ENCODE measurements around the gene PCDHGC3. TPM values are rescaled to one million over a fixed set of nuclear protein-coding genes. Genes with fewer than 3 reads are reported as not detected.

The PCDHGC3 gene
- total and polyA plus RNA-seq, 7 donors: 5.1 to 47.8 (median 31.4) TPM

DNA sequence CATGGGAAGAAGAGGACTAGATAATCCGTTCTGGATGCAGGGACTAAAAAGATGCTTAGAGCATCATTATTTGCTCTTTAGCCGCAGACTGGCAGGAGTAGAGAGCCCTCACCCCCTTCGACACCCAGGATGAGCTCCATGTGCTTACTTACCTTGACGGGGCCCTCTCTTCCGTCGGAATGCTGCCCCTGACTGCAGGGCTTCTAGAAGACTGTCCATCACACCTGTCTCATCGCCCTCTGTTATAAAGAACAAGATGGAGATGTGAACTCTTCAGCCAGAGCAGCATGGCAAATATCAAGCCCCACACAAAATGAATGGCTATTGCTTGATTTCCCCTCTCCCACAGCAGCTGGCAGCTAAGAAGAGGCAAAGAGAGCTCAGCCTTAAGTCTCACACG lies 48.2 kb downstream of the PCDHGC3 start:
- H3K36me3 ChIP-seq: peaks cover 0 to 19% (median 0%) of the 10 kb centered on the region in 4 donors
- H3K4me1 ChIP-seq: peaks cover 0 to 54% (median 31%) of the 10 kb centered on the region in 4 donors

DNA sequence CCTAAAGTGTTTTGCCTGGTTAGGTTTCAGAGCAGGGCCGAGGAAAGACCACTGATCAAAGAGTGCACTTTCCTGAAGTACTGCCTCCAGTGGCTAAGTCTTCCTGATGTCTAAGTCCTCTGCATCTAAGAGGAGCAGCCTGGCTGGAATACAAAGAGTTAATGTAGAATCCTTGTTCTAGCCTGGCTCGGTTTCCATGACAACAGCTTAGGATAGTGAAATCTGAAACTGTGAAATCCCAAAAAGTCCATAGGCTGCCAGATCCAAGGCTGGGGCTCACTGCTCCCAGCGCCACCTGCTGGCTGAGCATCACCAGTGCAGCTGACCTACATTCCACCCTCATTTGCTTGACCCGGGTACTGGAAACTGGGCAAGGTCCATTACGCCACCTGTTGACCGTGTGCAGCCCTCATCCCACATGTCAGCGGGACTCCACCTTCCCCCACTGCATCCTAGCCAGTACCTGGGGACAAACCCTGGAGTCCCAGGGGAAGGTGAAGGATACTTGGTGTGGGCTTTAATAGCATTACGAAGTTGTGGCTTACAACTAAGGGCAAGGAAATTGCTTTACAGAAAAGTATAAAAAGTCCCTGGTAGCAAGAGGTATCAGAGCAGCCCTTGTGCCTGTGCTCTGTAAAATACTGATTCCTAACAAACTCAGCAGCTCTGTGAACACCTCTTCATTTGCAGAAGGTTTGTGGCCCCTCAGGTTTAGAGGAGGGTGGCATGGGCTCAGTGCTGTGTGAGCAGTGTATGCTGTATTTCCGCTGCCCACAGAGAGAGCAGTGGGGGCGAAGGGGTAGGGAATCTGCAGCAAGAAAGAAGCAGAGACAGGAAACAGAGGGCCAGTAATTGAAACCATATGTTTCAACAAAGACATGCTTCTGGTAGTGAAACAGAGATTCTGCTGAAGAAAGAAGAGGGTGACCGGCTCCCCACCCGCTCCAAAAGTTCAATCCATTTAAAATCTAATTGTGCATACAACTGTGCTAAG lies 49.1 kb downstream of the PCDHGC3 start:
- WGBS, 2 donors: 29 to 41% methylated on average over 12 of the region's 12 CpGs
- Histone ChIP-seq H3K4me3 (no peak overlapping the region), H3K9me3 (no peaks in the 10 kb centered on the region), H3K27ac (peak overlapping the region; percentile 63 to 73 (median 68)), H3K4me1 (peaks cover 0 to 62% (median 39%) of the 10 kb centered on the region in 4 donors), H3K27me3 (no peaks in the 10 kb centered on the region), H3K36me3 (peaks cover 0 to 25% (median 0%) of the 10 kb centered on the region in 4 donors)
- peak; percentile 96 for DNase-seq
- intact Hi-C loops (cut with DNase I): loop anchor here (1.0 to 5.0 kb wide), 4 partner anchors 16 to 118 kb away; partner anchors contain the start of gene PCDHGB6
- TF ChIP-seq, protein P1, sequence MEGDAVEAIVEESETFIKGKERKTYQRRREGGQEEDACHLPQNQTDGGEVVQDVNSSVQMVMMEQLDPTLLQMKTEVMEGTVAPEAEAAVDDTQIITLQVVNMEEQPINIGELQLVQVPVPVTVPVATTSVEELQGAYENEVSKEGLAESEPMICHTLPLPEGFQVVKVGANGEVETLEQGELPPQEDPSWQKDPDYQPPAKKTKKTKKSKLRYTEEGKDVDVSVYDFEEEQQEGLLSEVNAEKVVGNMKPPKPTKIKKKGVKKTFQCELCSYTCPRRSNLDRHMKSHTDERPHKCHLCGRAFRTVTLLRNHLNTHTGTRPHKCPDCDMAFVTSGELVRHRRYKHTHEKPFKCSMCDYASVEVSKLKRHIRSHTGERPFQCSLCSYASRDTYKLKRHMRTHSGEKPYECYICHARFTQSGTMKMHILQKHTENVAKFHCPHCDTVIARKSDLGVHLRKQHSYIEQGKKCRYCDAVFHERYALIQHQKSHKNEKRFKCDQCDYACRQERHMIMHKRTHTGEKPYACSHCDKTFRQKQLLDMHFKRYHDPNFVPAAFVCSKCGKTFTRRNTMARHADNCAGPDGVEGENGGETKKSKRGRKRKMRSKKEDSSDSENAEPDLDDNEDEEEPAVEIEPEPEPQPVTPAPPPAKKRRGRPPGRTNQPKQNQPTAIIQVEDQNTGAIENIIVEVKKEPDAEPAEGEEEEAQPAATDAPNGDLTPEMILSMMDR (IDR thresholded peaks at IDR 0.05): peak; percentile 99 to 100 (median 100)
- TF ChIP-seq EP300 (IDR thresholded peaks at IDR 0.05): peak in 1 of 4 donors; percentile 54
- no peak for TF ChIP-seq POLR2A (IDR thresholded peaks at IDR 0.05)
- peak; percentile 52 to 78 (median 76) for TF ChIP-seq POLR2AphosphoS5 (IDR thresholded peaks at IDR 0.05)

More for the DNA sequence above, 48.2 kb downstream of the PCDHGC3 start:
- Histone ChIP-seq H3K27me3 (no peaks in the 10 kb centered on the region), H3K4me3 (no peak overlapping the region), H3K9me3 (no peaks in the 10 kb centered on the region), H3K27ac (peak overlapping the region; percentile 63 to 73 (median 68))
- TF ChIP-seq POLR2AphosphoS5 (IDR thresholded peaks at IDR 0.05) (no peak), POLR2A (IDR thresholded peaks at IDR 0.05) (no peak), EP300 (IDR thresholded peaks at IDR 0.05) (no peak)
- TF ChIP-seq, protein P1 (IDR thresholded peaks at IDR 0.05): no peak
- WGBS, 2 donors: 92 to 95% methylated on average over 8 of the region's 8 CpGs
- intact Hi-C loops (cut with DNase I): loop anchor here (1.0 to 2.0 kb wide), 3 partner anchors 15 to 48 kb away; no protein-coding TSS in a partner anchor
- no peak for DNase-seq

DNA sequence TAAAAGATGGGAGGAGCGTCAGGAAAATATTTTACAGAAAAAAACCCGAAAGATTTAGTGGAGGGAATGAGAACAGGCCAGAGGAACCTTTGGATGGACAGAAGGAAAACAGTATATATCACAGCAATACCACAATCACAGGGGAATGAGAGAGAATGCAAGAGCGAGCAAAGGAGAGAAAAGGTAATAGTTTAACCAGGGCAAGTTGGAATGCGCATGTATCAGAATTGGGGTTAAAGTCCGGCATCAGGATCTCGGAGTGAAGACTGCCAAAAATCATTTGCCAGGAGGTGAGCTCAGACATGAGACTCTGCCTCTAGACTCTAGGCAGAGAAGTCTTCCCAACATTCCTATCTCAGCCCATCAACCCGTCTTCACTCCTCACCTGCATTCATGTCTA lies 49.9 kb downstream of the PCDHGC3 start:
- Histone ChIP-seq H3K27me3 (no peaks in the 10 kb centered on the region), H3K4me1 (peaks cover 0 to 65% (median 37%) of the 10 kb centered on the region in 4 donors), H3K9me3 (no peaks in the 10 kb centered on the region), H3K27ac (peak overlapping the region; percentile 63 to 73 (median 68)), H3K36me3 (peaks cover 0 to 25% (median 0%) of the 10 kb centered on the region in 4 donors), H3K4me3 (no peak overlapping the region)
- WGBS, 2 donors: 26 to 63% methylated on average over 7 of the region's 7 CpGs
- intact Hi-C loops (cut with DNase I): loop anchor here (2.0 to 5.0 kb wide), 3 partner anchors 17 to 118 kb away; partner anchors contain the start of gene PCDHGB6
- TF ChIP-seq EP300 (IDR thresholded peaks at IDR 0.05): no peak
- TF ChIP-seq, protein P1 (IDR thresholded peaks at IDR 0.05): no peak
- DNase-seq: no peak

DNA sequence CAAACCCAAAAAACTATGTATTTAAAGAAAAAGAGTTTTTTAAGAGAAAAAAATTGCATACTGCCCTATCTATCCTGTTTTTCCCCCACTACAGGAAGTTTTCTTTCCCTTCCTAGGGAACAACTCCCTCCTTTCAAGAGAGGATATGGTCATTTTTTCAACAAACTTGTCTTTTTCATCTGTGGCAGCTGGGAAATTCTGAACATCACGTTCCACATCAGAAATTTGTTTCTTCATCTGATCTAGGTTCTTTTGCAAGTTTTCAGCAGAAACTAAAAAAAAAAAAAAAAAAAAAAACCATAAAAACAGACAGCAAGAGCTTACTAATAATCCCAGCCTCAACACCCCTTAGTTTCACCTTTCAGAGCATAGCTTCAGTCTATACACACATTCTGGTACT lies 51.7 kb downstream of the PCDHGC3 start:
- no peak for TF ChIP-seq EP300 (IDR thresholded peaks at IDR 0.05)
- TF ChIP-seq POLR2AphosphoS5 (IDR thresholded peaks at IDR 0.05): peak in 1 of 4 donors; percentile 34
- TF ChIP-seq POLR2A (IDR thresholded peaks at IDR 0.05): no peak
- TF ChIP-seq, protein P1 (IDR thresholded peaks at IDR 0.05): no peak
- intact Hi-C loops (cut with DNase I): loop anchor here (5.0 kb wide), 1 partner anchor 120 kb away; the partner anchor contains the start of gene PCDHGB6
- no peak for DNase-seq
- Histone ChIP-seq H3K27me3 (no peaks in the 10 kb centered on the region), H3K4me3 (no peak overlapping the region), H3K4me1 (peaks cover 0 to 49% (median 29%) of the 10 kb centered on the region in 4 donors), H3K36me3 (peaks cover 0 to 30% (median 0%) of the 10 kb centered on the region in 4 donors), H3K27ac (peak overlapping the region; percentile 60 to 84 (median 66)), H3K9me3 (no peaks in the 10 kb centered on the region)
- WGBS, 2 donors: 72 to 80% methylated on average over 1 of the region's 1 CpG

Other genes with a start within 250 kb of the PCDHGC3 start
- 1 to 10 TPM; 2.9 to 7.3 (median 5.4) TPM for gene PCDHB15, start 230.6 kb upstream of the PCDHGC3 start, total RNA-seq
- under 1 TPM in 2 of 3 donors, not detected in 1; 0.23 to 0.93 TPM for gene PCDHB15, start 230.6 kb upstream of the PCDHGC3 start, polyA plus RNA-seq
- gene SLC25A2, start 171.9 kb upstream of the PCDHGC3 start, total RNA-seq: under 1 TPM in 2 of 4 donors, not detected in 2; 0.81 to 0.82 TPM
- under 1 TPM in 1 of 3 donors, not detected in 2; 0.35 TPM for gene SLC25A2, start 171.9 kb upstream of the PCDHGC3 start, polyA plus RNA-seq
- 10 to 100 TPM; 44.9 to 62.2 (median 48.1) TPM for gene TAF7, start 155.2 kb upstream of the PCDHGC3 start, total RNA-seq
- 10 to 100 TPM; 60.1 to 68.0 (median 62.7) TPM for gene TAF7, start 155.2 kb upstream of the PCDHGC3 start, polyA plus RNA-seq
- gene PCDHGA1, start 145.5 kb upstream of the PCDHGC3 start, total RNA-seq: 1 to 10 TPM in 3 of 4 donors, under 1 TPM in 1; 0.71 to 1.4 (median 1.1) TPM
- under 1 TPM in 1 of 3 donors, not detected in 2; 0.26 TPM for gene PCDHGA1, start 145.5 kb upstream of the PCDHGC3 start, polyA plus RNA-seq
- gene PCDHGA2, start 137.2 kb upstream of the PCDHGC3 start, total RNA-seq: 1 to 10 TPM; 2.8 to 4.9 (median 3.8) TPM
- under 1 TPM in 1 of 3 donors, not detected in 2; 0.47 TPM for gene PCDHGA2, start 137.2 kb upstream of the PCDHGC3 start, polyA plus RNA-seq
- gene PCDHGA3, start 132.1 kb upstream of the PCDHGC3 start, total RNA-seq: 1 to 10 TPM; 1.5 to 4.4 (median 3.1) TPM
- gene PCDHGA3, start 132.1 kb upstream of the PCDHGC3 start, polyA plus RNA-seq: under 1 TPM in 2 of 3 donors, not detected in 1; 0.19 to 0.60 TPM
- gene PCDHGB1, start 125.9 kb upstream of the PCDHGC3 start, total RNA-seq: 1 to 10 TPM; 2.5 to 8.4 (median 4.1) TPM
- under 1 TPM in 1 of 3 donors, not detected in 2; 0.26 TPM for gene PCDHGB1, start 125.9 kb upstream of the PCDHGC3 start, polyA plus RNA-seq
- gene PCDHGA4, start 120.9 kb upstream of the PCDHGC3 start, total RNA-seq: 10 to 100 TPM in 1 of 4 donors, 1 to 10 TPM in 3; 5.0 to 11.3 (median 6.7) TPM
- gene PCDHGA4, start 120.9 kb upstream of the PCDHGC3 start, polyA plus RNA-seq: under 1 TPM in 1 of 3 donors, not detected in 2; 0.47 TPM
- 10 to 100 TPM in 2 of 4 donors, 1 to 10 TPM in 2; 4.3 to 12.9 (median 8.0) TPM for gene PCDHGB2, start 116.0 kb upstream of the PCDHGC3 start, total RNA-seq
- under 1 TPM in 1 of 3 donors, not detected in 2; 0.51 TPM for gene PCDHGB2, start 116.0 kb upstream of the PCDHGC3 start, polyA plus RNA-seq
- 1 to 10 TPM; 5.3 to 8.3 (median 7.2) TPM for gene PCDHGA5, start 111.8 kb upstream of the PCDHGC3 start, total RNA-seq
- under 1 TPM in 1 of 3 donors, not detected in 2; 0.57 TPM for gene PCDHGA5, start 111.8 kb upstream of the PCDHGC3 start, polyA plus RNA-seq
- 10 to 100 TPM in 1 of 4 donors, 1 to 10 TPM in 3; 6.1 to 16.1 (median 7.7) TPM for gene PCDHGB3, start 105.7 kb upstream of the PCDHGC3 start, total RNA-seq
- under 1 TPM in 2 of 3 donors, not detected in 1; under 0.01 to 0.41 TPM for gene PCDHGB3, start 105.7 kb upstream of the PCDHGC3 start, polyA plus RNA-seq
- gene PCDHGA6, start 102.1 kb upstream of the PCDHGC3 start, total RNA-seq: 10 to 100 TPM in 2 of 4 donors, 1 to 10 TPM in 2; 5.4 to 13.6 (median 8.4) TPM
- under 1 TPM in 1 of 3 donors, not detected in 2; 0.85 TPM for gene PCDHGA6, start 102.1 kb upstream of the PCDHGC3 start, polyA plus RNA-seq
- 10 to 100 TPM in 3 of 4 donors, 1 to 10 TPM in 1; 8.2 to 15.2 (median 10.9) TPM for gene PCDHGA7, start 93.2 kb upstream of the PCDHGC3 start, total RNA-seq
- under 1 TPM in 1 of 3 donors, not detected in 2; 0.42 TPM for gene PCDHGA7, start 93.2 kb upstream of the PCDHGC3 start, polyA plus RNA-seq
- gene PCDHGB4, start 88.3 kb upstream of the PCDHGC3 start, total RNA-seq: 1 to 10 TPM; 6.1 to 9.1 (median 7.5) TPM
- under 1 TPM in 1 of 3 donors, not detected in 2; 0.54 TPM for gene PCDHGB4, start 88.3 kb upstream of the PCDHGC3 start, polyA plus RNA-seq
- gene PCDHGA8, start 83.3 kb upstream of the PCDHGC3 start, total RNA-seq: 1 to 10 TPM; 4.4 to 7.9 (median 6.6) TPM
- under 1 TPM in 1 of 3 donors, not detected in 2; 0.16 TPM for gene PCDHGA8, start 83.3 kb upstream of the PCDHGC3 start, polyA plus RNA-seq
- gene PCDHGB5, start 78.0 kb upstream of the PCDHGC3 start, total RNA-seq: 10 to 100 TPM; 10.0 to 16.6 (median 11.8) TPM
- gene PCDHGB5, start 78.0 kb upstream of the PCDHGC3 start, polyA plus RNA-seq: 1 to 10 TPM in 1 of 3 donors, under 1 TPM in 1, not detected in 1; 0.23 to 1.3 TPM
- gene PCDHGA9, start 73.2 kb upstream of the PCDHGC3 start, total RNA-seq: 10 to 100 TPM in 3 of 4 donors, 1 to 10 TPM in 1; 7.5 to 15.8 (median 11.3) TPM
- gene PCDHGA9, start 73.2 kb upstream of the PCDHGC3 start, polyA plus RNA-seq: under 1 TPM in 1 of 3 donors, not detected in 2; 0.79 TPM
- 10 to 100 TPM in 3 of 4 donors, 1 to 10 TPM in 1; 8.9 to 15.0 (median 12.1) TPM for gene PCDHGB6, start 67.9 kb upstream of the PCDHGC3 start, total RNA-seq
- 1 to 10 TPM in 1 of 3 donors, not detected in 2; 1.2 TPM for gene PCDHGB6, start 67.9 kb upstream of the PCDHGC3 start, polyA plus RNA-seq
- gene PCDHGA10, start 63.0 kb upstream of the PCDHGC3 start, total RNA-seq: 10 to 100 TPM in 2 of 4 donors, 1 to 10 TPM in 2; 6.1 to 11.5 (median 9.0) TPM
- gene PCDHGA10, start 63.0 kb upstream of the PCDHGC3 start, polyA plus RNA-seq: 1 to 10 TPM in 1 of 3 donors, under 1 TPM in 2; 0.23 to 1.0 (median 0.60) TPM
- gene PCDHGB7, start 58.3 kb upstream of the PCDHGC3 start, total RNA-seq: 10 to 100 TPM; 16.1 to 19.4 (median 17.6) TPM
- gene PCDHGB7, start 58.3 kb upstream of the PCDHGC3 start, polyA plus RNA-seq: 1 to 10 TPM in 1 of 3 donors, under 1 TPM in 1, not detected in 1; 0.60 to 2.4 TPM
- 10 to 100 TPM in 1 of 4 donors, 1 to 10 TPM in 3; 6.1 to 10.8 (median 8.1) TPM for gene PCDHGA11, start 54.9 kb upstream of the PCDHGC3 start, total RNA-seq
- under 1 TPM in 1 of 3 donors, not detected in 2; 0.89 TPM for gene PCDHGA11, start 54.9 kb upstream of the PCDHGC3 start, polyA plus RNA-seq
- gene PCDHGA12, start 45.5 kb upstream of the PCDHGC3 start, total RNA-seq: 10 to 100 TPM in 2 of 4 donors, 1 to 10 TPM in 2; 5.4 to 14.1 (median 11.3) TPM
- gene PCDHGA12, start 45.5 kb upstream of the PCDHGC3 start, polyA plus RNA-seq: under 1 TPM in 1 of 3 donors, not detected in 2; 0.80 TPM
- gene PCDHGC4, start 9.1 kb downstream of the PCDHGC3 start, total RNA-seq: 1 to 10 TPM; 2.5 to 8.6 (median 5.2) TPM
- gene PCDHGC4, start 9.1 kb downstream of the PCDHGC3 start, polyA plus RNA-seq: under 1 TPM in 1 of 3 donors, not detected in 2; 0.47 TPM
- gene PCDHGC5, start 13.1 kb downstream of the PCDHGC3 start, total RNA-seq: 1 to 10 TPM; 1.1 to 5.6 (median 3.6) TPM
- under 1 TPM in 2 of 3 donors, not detected in 1; 0.26 to 0.60 TPM for gene PCDHGC5, start 13.1 kb downstream of the PCDHGC3 start, polyA plus RNA-seq
- gene DIAPH1, start 143.0 kb downstream of the PCDHGC3 start, total RNA-seq: 10 to 100 TPM; 14.4 to 26.9 (median 19.8) TPM
- 100 to 1,000 TPM in 1 of 3 donors, 10 to 100 TPM in 2; 54.1 to 105 (median 78.0) TPM for gene DIAPH1, start 143.0 kb downstream of the PCDHGC3 start, polyA plus RNA-seq
- 10 to 100 TPM; 32.4 to 51.5 (median 38.2) TPM for gene HDAC3, start 160.9 kb downstream of the PCDHGC3 start, total RNA-seq
- gene HDAC3, start 160.9 kb downstream of the PCDHGC3 start, polyA plus RNA-seq: 10 to 100 TPM; 33.0 to 51.1 (median 37.7) TPM
- 1 to 10 TPM in 3 of 4 donors, under 1 TPM in 1; 0.99 to 6.1 (median 2.1) TPM for gene RELL2, start 161.0 kb downstream of the PCDHGC3 start, total RNA-seq
- 10 to 100 TPM in 1 of 3 donors, 1 to 10 TPM in 2; 2.4 to 10.5 (median 3.5) TPM for gene RELL2, start 161.0 kb downstream of the PCDHGC3 start, polyA plus RNA-seq
- gene FCHSD1, start 175.5 kb downstream of the PCDHGC3 start, total RNA-seq: 10 to 100 TPM; 12.1 to 31.3 (median 20.3) TPM
- gene FCHSD1, start 175.5 kb downstream of the PCDHGC3 start, polyA plus RNA-seq: 10 to 100 TPM in 1 of 3 donors, 1 to 10 TPM in 2; 3.0 to 22.6 (median 4.4) TPM
- 1 to 10 TPM; 3.3 to 7.8 (median 3.8) TPM for gene ARAP3, start 206.3 kb downstream of the PCDHGC3 start, total RNA-seq
- gene ARAP3, start 206.3 kb downstream of the PCDHGC3 start, polyA plus RNA-seq: 1 to 10 TPM; 1.2 to 7.0 (median 2.4) TPM

Measured in sigmoid colon (tissue), 7 donors.